Stimulated activated CD8-positive, alpha-beta memory T cell treated with anti-CD3 and anti-CD28 coated beads, Interleukin-15, amount 100 ng/mL, for 24 hours (primary cell): ENCODE results near the gene RALGAPA2.

ENCODE experiments used
- DNase-seq: peaks from one replicate; pipeline ENCODE4 v3.0.0-alpha.2; 2020; ENCODE audit warnings: low read depth

Gene RALGAPA2

GRCh38 chr20:20404633-20405032 lies 307.8 kb downstream of the RALGAPA2 start:
- DNase-seq, result no peak

- DNase-seq, result no peak
These were observed 310.5 kb downstream of the RALGAPA2 start for GRCh38 chr20:20401991-20402390.

- no peak for DNase-seq
These were observed 312.6 kb downstream of the RALGAPA2 start for GRCh38 chr20:20399531-20400500.

- DNase-seq, result no peak
These were observed 314.3 kb downstream of the RALGAPA2 start for GRCh38 chr20:20398123-20398522.

- no peak for DNase-seq
These were observed 315.6 kb downstream of the RALGAPA2 start for GRCh38 chr20:20396794-20397193.

GRCh38 chr20:20395903-20396568 lies 316.4 kb downstream of the RALGAPA2 start:
- DNase-seq, result no peak

- no peak for DNase-seq
These were observed 317.4 kb downstream of the RALGAPA2 start for GRCh38 chr20:20395087-20395486.

- no peak for DNase-seq
These were observed 319.0 kb downstream of the RALGAPA2 start for GRCh38 chr20:20393207-20394120.

GRCh38 chr20:20391766-20392165 lies 320.7 kb downstream of the RALGAPA2 start:
- no peak for DNase-seq

GRCh38 chr20:20391115-20391514 lies 321.3 kb downstream of the RALGAPA2 start:
- no peak for DNase-seq

- DNase-seq, result no peak
These were observed 322.1 kb downstream of the RALGAPA2 start for GRCh38 chr20:20390393-20390792.

GRCh38 chr20:20386192-20386591 lies 326.3 kb downstream of the RALGAPA2 start:
- no peak for DNase-seq

GRCh38 chr20:20375862-20376261 lies 336.6 kb downstream of the RALGAPA2 start:
- DNase-seq, result no peak

GRCh38 chr20:20373091-20373571 lies 339.3 kb downstream of the RALGAPA2 start:
- no peak for DNase-seq

GRCh38 chr20:20371681-20372080 lies 340.8 kb downstream of the RALGAPA2 start:
- no peak for DNase-seq

- no peak for DNase-seq
These were observed 341.4 kb downstream of the RALGAPA2 start for GRCh38 chr20:20371083-20371482.

- no peak for DNase-seq
These were observed 342.3 kb downstream of the RALGAPA2 start for GRCh38 chr20:20370094-20370575.

- no peak for DNase-seq
These were observed 343.0 kb downstream of the RALGAPA2 start for GRCh38 chr20:20369250-20370093.

GRCh38 chr20:20368418-20369249 lies 343.8 kb downstream of the RALGAPA2 start:
- no peak for DNase-seq
